ENCODE results near the gene ASIC4. TPM values are rescaled to one million over a fixed set of nuclear protein-coding genes. Genes with fewer than 3 reads are reported as not detected.

The ASIC4 gene
- polyA plus RNA-seq, 3 donors, result not detected

GRCh38 chr2:219569041-219569440, 54.8 kb downstream of the ASIC4 start:
- Histone ChIP-seq H3K9ac (ENCODE audit: insufficient read depth, low read length, poor library complexity, severe bottlenecking) (no peak overlapping the region), H3K79me2 (ENCODE audit: insufficient read depth, low read length) (no peaks in the 10 kb centered on the region), H2AFZ (ENCODE audit: insufficient read depth, low read depth, low read length, poor library complexity, severe bottlenecking) (no peak overlapping the region), H4K20me1 (ENCODE audit: insufficient read depth, low read length) (no peaks in the 10 kb centered on the region), H3K4me1 (ENCODE audit: control insufficient read depth in 1 of 2, insufficient read depth in 2 of 2, low read length in 2 of 2) (peaks cover 0 to 15% of the 10 kb centered on the region in 2 donors), H3K9me3 (replicated peaks in 1 of 2; ENCODE audit: control insufficient read depth in 1 of 2, insufficient read depth in 1 of 2, low read length in 2 of 2) (no peaks in the 10 kb centered on the region), H3K36me3 (replicated peaks in 1 of 2; ENCODE audit: control insufficient read depth in 1 of 2, insufficient read depth in 2 of 2, low read length in 2 of 2) (no peaks in the 10 kb centered on the region), H3K27me3 (ENCODE audit: control insufficient read depth in 2 of 2, insufficient read depth in 2 of 2, low read length in 2 of 2) (peaks cover 23 to 43% of the 10 kb centered on the region in 2 donors), H3K4me2 (replicated peaks; ENCODE audit: extremely low read depth, low read length, poor library complexity, severe bottlenecking) (no peak overlapping the region), H3K4me3 (replicated peaks in 1 of 3; ENCODE audit: low read depth in 2 of 3, low read length in 3 of 3) (no peak overlapping the region), H3K27ac (ENCODE audit: low read depth in 1 of 2, low read length in 2 of 2) (no peak overlapping the region)
- intact Hi-C loops (cut with micrococcal nuclease), result no loop called here
- DNase-seq, result no peak
- WGBS (ENCODE audit: insufficient coverage), result 100% methylated on average over 3 of the region's 6 CpGs
- Mint-ChIP-seq H3K9me3 (peaks cover 0 to 7% (median 0%) of the 10 kb centered on the region in 7 donors), H3K27me3 (ENCODE audit: low read depth in 3 of 3) (peaks cover 38 to 53% (median 46%) of the 10 kb centered on the region in 3 donors), H3K36me3 (peaks cover 0 to 7% of the 10 kb centered on the region in 2 donors), H3K27ac (no peak overlapping the region), H3K4me1 (peaks cover 4% of the 10 kb centered on the region), H3K4me3 (peak overlapping the region in 1 of 2 donors; percentile 81)
- TF ChIP-seq, protein P1, sequence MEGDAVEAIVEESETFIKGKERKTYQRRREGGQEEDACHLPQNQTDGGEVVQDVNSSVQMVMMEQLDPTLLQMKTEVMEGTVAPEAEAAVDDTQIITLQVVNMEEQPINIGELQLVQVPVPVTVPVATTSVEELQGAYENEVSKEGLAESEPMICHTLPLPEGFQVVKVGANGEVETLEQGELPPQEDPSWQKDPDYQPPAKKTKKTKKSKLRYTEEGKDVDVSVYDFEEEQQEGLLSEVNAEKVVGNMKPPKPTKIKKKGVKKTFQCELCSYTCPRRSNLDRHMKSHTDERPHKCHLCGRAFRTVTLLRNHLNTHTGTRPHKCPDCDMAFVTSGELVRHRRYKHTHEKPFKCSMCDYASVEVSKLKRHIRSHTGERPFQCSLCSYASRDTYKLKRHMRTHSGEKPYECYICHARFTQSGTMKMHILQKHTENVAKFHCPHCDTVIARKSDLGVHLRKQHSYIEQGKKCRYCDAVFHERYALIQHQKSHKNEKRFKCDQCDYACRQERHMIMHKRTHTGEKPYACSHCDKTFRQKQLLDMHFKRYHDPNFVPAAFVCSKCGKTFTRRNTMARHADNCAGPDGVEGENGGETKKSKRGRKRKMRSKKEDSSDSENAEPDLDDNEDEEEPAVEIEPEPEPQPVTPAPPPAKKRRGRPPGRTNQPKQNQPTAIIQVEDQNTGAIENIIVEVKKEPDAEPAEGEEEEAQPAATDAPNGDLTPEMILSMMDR (IDR thresholded peaks at IDR 0.05), result no peak

DNA sequence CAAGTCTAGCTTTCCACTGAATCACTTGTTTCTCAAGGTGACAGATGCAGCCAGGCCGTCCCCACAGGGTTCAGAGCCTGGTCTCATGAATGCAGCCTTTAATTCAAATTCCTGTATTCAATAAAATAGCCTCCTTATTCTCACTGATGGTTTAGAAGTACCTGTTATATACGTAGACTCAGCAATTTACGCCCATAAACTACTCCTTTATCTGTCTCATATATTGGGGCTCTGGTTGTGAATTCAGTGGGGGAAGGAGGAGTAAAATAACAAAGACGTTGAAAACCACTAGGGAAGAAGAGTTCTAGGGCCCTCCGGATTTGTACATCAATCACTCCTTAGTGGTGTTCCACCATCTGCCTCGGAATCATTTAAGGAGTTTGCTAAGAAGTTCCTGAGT, 55.4 kb downstream of the ASIC4 start:
- Mint-ChIP-seq H3K4me3 (peak overlapping the region in 1 of 2 donors; percentile 81), H3K27me3 (ENCODE audit: low read depth in 3 of 3) (peaks cover 38 to 53% (median 46%) of the 10 kb centered on the region in 3 donors), H3K4me1 (peaks cover 4% of the 10 kb centered on the region), H3K27ac (peak overlapping the region in 1 of 7 donors; percentile 18), H3K36me3 (peaks cover 0 to 7% of the 10 kb centered on the region in 2 donors), H3K9me3 (peaks cover 0 to 7% (median 0%) of the 10 kb centered on the region in 7 donors)
- Histone ChIP-seq H3K9ac (ENCODE audit: insufficient read depth, low read length, poor library complexity, severe bottlenecking) (no peak overlapping the region), H3K4me1 (ENCODE audit: control insufficient read depth in 1 of 2, insufficient read depth in 2 of 2, low read length in 2 of 2) (peaks cover 0 to 15% of the 10 kb centered on the region in 2 donors), H3K4me2 (replicated peaks; ENCODE audit: extremely low read depth, low read length, poor library complexity, severe bottlenecking) (no peak overlapping the region), H3K27ac (ENCODE audit: low read depth in 1 of 2, low read length in 2 of 2) (no peak overlapping the region), H3K79me2 (ENCODE audit: insufficient read depth, low read length) (no peaks in the 10 kb centered on the region), H2AFZ (ENCODE audit: insufficient read depth, low read depth, low read length, poor library complexity, severe bottlenecking) (no peak overlapping the region), H3K27me3 (ENCODE audit: control insufficient read depth in 2 of 2, insufficient read depth in 2 of 2, low read length in 2 of 2) (peaks cover 23 to 43% of the 10 kb centered on the region in 2 donors), H4K20me1 (ENCODE audit: insufficient read depth, low read length) (no peaks in the 10 kb centered on the region), H3K9me3 (replicated peaks in 1 of 2; ENCODE audit: control insufficient read depth in 1 of 2, insufficient read depth in 1 of 2, low read length in 2 of 2) (no peaks in the 10 kb centered on the region), H3K4me3 (replicated peaks in 1 of 3; ENCODE audit: low read depth in 2 of 3, low read length in 3 of 3) (no peak overlapping the region), H3K36me3 (replicated peaks in 1 of 2; ENCODE audit: control insufficient read depth in 1 of 2, insufficient read depth in 2 of 2, low read length in 2 of 2) (no peaks in the 10 kb centered on the region)
- WGBS (ENCODE audit: insufficient coverage), result 91% methylated on average over 4 of the region's 6 CpGs
- intact Hi-C loops (cut with micrococcal nuclease), result no loop called here
- no peak for DNase-seq
- TF ChIP-seq, protein P1 (IDR thresholded peaks at IDR 0.05), result no peak
